HG03159 (cell line): ENCODE data around the gene STRADA.
"Not testable (repeated sequence)": the region's sequence is repeated elsewhere in the genome, so short reads cannot be mapped to it uniquely, and the experiment has no call there.

Experiments
- ATAC-seq: cut with Tn5 transposase; IDR thresholded peaks from one replicate; pipeline ENCODE4 v1.9.1; 2021; ENCODE audit warnings: mild to moderate bottlenecking, moderate library complexity; ENCODE audit not compliant: unreplicated experiment

The STRADA gene

GRCh38 chr17:63758428-63758827 lies 16.8 kb upstream of the STRADA start:
- no peak for ATAC-seq

- no peak for ATAC-seq
Observed at GRCh38 chr17:63754046-63754445, 12.4 kb upstream of the STRADA start.

GRCh38 chr17:63753215-63753614 lies 11.6 kb upstream of the STRADA start:
- no peak for ATAC-seq

- no peak for ATAC-seq
Observed at GRCh38 chr17:63752707-63753106, 11.1 kb upstream of the STRADA start.

GRCh38 chr17:63751806-63752205 lies 10.2 kb upstream of the STRADA start:
- no peak for ATAC-seq

GRCh38 chr17:63741143-63741407 lies 524 bp downstream of the STRADA start:
- ATAC-seq = peak; percentile 2

- ATAC-seq = no peak
Observed at GRCh38 chr17:63740464-63741142, 996 bp downstream of the STRADA start.

GRCh38 chr17:63735691-63736090 lies 5.9 kb downstream of the STRADA start:
- no peak for ATAC-seq

GRCh38 chr17:63722403-63722802 lies 19.2 kb downstream of the STRADA start:
- no peak for ATAC-seq

GRCh38 chr17:63720194-63720593 lies 21.4 kb downstream of the STRADA start:
- ATAC-seq = not testable (repeated sequence)

GRCh38 chr17:63718988-63719387 lies 22.6 kb downstream of the STRADA start:
- no peak for ATAC-seq

- ATAC-seq = no peak
Observed at GRCh38 chr17:63716426-63716825, 25.2 kb downstream of the STRADA start.

GRCh38 chr17:63714550-63715277 lies 26.9 kb downstream of the STRADA start:
- ATAC-seq = no peak

GRCh38 chr17:63709110-63709509 lies 32.5 kb downstream of the STRADA start:
- ATAC-seq = no peak

- no peak for ATAC-seq
Observed at GRCh38 chr17:63707151-63707550, 34.4 kb downstream of the STRADA start.

GRCh38 chr17:63706336-63707082 lies 35.1 kb downstream of the STRADA start:
- no peak for ATAC-seq

GRCh38 chr17:63705657-63706056 lies 35.9 kb downstream of the STRADA start:
- ATAC-seq = no peak

- no peak for ATAC-seq
Observed at GRCh38 chr17:63704836-63705235, 36.8 kb downstream of the STRADA start.

GRCh38 chr17:63704259-63704576 lies 37.4 kb downstream of the STRADA start:
- ATAC-seq = no peak

GRCh38 chr17:63703556-63704258 lies 37.9 kb downstream of the STRADA start:
- ATAC-seq = no peak

GRCh38 chr17:63703029-63703428 lies 38.6 kb downstream of the STRADA start:
- ATAC-seq = no peak

- ATAC-seq = no peak
Observed at GRCh38 chr17:63702721-63703015, 38.9 kb downstream of the STRADA start.
